ENCODE data around the gene MED29.
"Not testable (repeated sequence)": the region's sequence is repeated elsewhere in the genome, so short reads cannot be mapped to it uniquely, and the experiment has no call there.

DNA sequence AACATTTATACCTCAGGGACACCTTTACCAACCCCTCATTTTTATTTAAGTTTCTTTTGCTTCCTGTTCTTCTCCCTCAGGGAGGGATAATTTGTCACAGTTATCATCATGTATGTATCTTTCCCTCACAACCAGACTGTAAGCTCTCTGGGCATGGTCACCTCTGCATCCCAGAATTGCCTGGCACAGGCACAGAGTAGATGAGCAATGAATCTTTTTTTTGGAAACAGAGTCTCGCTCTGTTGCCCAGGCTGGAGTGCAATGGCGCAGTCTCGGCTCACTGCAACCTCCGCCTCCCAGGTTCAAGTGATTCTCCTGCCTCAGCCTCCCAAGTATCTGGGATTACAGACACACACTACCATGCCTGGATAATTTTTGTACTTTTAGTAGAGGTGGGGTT, 11.8 kb upstream of the MED29 start:
- TF ChIP-seq CTCF, POLR2A, EP300 (IDR thresholded peaks at IDR 0.05): not testable (repeated sequence)

All from tibial nerve (tissue), 4 donors.